Epithelial cell of esophagus (primary cell): ENCODE measurements around the gene NUP93.

Experiments used
- DNase-seq: peaks from one replicate; pipeline ENCODE4 v3.0.0; 2010; ENCODE audit warnings: low read depth
- H3K4me3 ChIP-seq: 2 replicates; pipeline ENCODE4 v1.5.1; 2011; ENCODE audit warnings: mild to moderate bottlenecking, low read length, control low read depth
- TF ChIP-seq, protein P1 (sequence below): IDR thresholded peaks from 2 replicates; pipeline ENCODE4 v1.5.1; 2011; ENCODE audit warnings: low read depth, mild to moderate bottlenecking, low read length, control low read depth, inconsistent platforms; ENCODE audit not compliant: insufficient read depth; ENCODE audit errors: missing control alignments

Gene NUP93

DNA sequence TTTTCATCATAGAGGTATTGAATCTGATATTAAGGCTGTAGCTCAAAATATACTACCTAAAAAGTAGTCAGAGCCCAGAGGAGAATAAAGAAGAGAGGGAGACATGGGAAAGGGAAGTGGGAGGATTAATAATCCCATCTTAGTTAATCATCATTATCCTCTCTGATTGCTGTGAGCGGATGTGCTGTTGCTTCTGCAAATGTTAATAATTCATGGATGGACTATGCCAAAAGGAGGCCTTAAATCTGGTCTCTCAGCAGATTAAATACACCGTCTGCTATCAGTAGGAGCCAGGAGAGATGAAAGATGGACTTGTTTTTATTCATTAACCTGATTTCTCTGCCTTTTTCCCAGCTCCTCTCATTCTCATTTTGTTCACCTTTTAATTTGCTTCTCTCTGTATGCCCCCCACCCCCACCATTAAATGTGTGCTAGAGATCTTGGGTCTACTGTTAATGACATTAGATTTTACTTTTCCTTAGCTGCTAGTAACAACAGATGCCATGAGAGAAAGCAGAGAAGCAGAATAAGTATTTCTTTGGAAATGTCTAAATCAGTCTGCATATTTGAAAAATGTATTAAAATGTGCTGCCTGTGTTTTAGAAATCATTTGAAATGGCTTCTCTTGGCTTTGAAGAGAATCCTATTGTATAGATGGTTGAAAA, 44.2 kb downstream of the NUP93 start:
- TF ChIP-seq, protein P1, sequence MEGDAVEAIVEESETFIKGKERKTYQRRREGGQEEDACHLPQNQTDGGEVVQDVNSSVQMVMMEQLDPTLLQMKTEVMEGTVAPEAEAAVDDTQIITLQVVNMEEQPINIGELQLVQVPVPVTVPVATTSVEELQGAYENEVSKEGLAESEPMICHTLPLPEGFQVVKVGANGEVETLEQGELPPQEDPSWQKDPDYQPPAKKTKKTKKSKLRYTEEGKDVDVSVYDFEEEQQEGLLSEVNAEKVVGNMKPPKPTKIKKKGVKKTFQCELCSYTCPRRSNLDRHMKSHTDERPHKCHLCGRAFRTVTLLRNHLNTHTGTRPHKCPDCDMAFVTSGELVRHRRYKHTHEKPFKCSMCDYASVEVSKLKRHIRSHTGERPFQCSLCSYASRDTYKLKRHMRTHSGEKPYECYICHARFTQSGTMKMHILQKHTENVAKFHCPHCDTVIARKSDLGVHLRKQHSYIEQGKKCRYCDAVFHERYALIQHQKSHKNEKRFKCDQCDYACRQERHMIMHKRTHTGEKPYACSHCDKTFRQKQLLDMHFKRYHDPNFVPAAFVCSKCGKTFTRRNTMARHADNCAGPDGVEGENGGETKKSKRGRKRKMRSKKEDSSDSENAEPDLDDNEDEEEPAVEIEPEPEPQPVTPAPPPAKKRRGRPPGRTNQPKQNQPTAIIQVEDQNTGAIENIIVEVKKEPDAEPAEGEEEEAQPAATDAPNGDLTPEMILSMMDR, result no peak
- no peak for DNase-seq
- no peak overlapping the region for H3K4me3 ChIP-seq

DNA sequence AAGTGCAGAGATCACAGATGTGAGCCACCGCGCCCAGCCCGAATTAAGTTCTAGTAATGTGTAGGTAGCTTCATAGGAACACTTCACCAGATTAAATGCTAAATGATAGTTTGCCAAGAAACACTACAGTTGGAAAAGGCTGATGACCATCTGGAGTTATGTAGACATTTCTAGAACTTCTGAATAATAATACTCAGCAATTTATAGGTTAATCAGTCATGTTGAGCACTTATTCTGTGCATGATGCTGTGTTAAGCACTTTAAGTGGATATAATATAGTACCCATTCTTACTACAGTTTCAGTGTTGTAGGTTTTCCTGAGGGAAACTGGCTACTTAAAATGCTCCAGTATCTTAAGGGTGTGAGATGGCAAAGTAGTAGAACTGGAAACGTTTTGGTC, 45.2 kb downstream of the NUP93 start:
- TF ChIP-seq, protein P1, result no peak
- no peak for DNase-seq
- H3K4me3 ChIP-seq, result no peak overlapping the region

GRCh38 chr16:56776562-56776961, 46.6 kb downstream of the NUP93 start:
- H3K4me3 ChIP-seq, result no peak overlapping the region
- TF ChIP-seq, protein P1, result no peak
- DNase-seq, result peak; percentile 58

DNA sequence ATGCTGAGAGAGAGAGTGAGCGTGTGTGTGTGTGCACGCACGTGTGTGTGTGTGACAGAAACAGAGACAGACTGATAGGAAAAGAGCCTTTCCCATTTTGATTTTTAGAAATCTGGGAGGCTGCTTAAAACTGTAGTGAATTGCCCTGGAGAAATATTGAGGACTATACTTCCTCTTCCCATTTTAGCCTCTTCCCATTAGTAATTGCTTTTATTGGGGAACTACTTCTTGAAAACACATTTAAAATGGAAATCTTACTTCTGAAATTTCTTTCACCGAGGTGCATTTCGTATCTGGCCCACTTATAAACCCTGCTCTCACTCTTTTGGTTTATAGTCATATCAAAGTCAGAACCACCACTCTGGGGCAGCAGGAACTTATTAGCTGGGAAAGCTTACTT, 47.1 kb downstream of the NUP93 start:
- H3K4me3 ChIP-seq, result no peak overlapping the region
- DNase-seq, result no peak
- TF ChIP-seq, protein P1, result no peak

DNA sequence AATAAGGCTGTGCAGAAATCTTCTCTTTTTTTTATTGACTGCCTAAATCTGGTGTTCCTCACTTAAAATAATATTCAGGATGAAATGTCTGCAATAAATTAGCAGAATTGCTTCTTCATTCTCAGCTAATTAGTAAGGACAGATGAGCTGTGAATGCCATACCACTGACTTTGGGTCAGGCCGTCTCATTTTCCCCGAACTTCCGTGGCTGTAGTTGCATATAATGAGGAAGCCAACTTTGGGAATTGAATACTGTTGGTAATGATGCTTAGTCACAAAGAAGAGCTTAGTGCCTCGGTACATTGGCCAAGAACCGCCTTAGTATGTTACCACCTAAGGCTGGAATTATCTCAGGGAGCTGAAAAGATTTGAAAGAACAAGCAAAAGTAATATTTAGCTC, 47.6 kb downstream of the NUP93 start:
- no peak for DNase-seq
- TF ChIP-seq, protein P1, result no peak
- no peak overlapping the region for H3K4me3 ChIP-seq

DNA sequence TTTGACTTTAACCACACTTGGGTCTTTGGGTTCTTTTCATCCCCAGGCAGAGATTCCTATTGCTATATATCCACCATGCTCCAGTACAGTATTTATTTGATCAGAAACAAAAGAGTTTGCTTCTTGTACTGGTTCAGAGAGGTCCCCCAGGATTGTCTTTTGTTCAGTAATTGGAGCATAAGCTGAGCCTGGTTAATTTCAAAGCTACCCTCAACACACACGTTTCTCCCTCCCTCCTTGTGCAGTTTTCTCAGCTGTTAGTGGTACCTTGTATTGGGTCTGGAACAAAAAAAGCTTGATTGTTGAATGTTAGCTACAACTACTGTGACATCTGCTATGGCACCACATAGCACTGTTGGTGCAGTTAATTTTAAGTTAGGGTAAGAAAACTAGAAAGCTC, 50.0 kb downstream of the NUP93 start:
- TF ChIP-seq, protein P1, result no peak
- H3K4me3 ChIP-seq, result no peak overlapping the region
- DNase-seq, result no peak

DNA sequence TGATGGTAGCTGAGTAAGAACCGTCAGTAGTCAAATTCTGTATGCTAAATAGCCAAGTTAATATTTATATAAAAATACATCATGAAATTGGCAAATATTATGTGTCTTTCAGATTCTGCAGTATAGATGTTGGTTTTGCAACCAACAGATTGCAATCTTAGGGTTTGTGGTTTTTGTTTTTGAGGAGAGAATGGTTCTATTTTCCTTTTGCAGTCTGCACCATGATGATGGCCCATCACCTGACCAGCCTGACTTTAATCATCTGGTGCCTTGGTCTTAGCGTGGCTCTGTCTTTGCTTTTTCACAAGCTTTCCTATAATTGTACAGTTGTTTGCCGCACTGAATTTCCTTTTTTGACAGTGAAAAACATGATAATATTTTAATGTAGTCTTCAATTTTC, 50.7 kb downstream of the NUP93 start:
- TF ChIP-seq, protein P1, result no peak
- H3K4me3 ChIP-seq, result no peak overlapping the region
- DNase-seq, result no peak
